22Rv1 (cell line): Measurements from ENCODE around the gene C14orf119.

ENCODE experiments used
- H3K27ac ChIP-seq: fragments of 450-650 bp; 2 replicates; pipeline ENCODE4 v1.5.1; 2017
- CTCF ChIP-seq: fragments of 450-650 bp; IDR thresholded peaks from 2 replicates; pipeline ENCODE4 v1.5.1; 2017; ENCODE audit warnings: mild to moderate bottlenecking
- ZFX ChIP-seq: fragments of 450-650 bp; IDR thresholded peaks from 2 replicates; pipeline ENCODE4 v1.6.1; 2017; ENCODE audit warnings: antibody characterized with exemption, borderline replicate concordance

Gene C14orf119

GRCh38 chr14:23148591-23149249, 53.4 kb downstream of the C14orf119 start:
- H3K27ac ChIP-seq = no peak overlapping the region
- TF ChIP-seq ZFX (no peak), CTCF (no peak)

- H3K27ac ChIP-seq = no peak overlapping the region
- TF ChIP-seq ZFX (no peak), CTCF (no peak)
Measured at GRCh38 chr14:23149745-23150144, 54.4 kb downstream of the C14orf119 start.
